ENCODE data around the gene KDM5C.

The KDM5C gene

DNA sequence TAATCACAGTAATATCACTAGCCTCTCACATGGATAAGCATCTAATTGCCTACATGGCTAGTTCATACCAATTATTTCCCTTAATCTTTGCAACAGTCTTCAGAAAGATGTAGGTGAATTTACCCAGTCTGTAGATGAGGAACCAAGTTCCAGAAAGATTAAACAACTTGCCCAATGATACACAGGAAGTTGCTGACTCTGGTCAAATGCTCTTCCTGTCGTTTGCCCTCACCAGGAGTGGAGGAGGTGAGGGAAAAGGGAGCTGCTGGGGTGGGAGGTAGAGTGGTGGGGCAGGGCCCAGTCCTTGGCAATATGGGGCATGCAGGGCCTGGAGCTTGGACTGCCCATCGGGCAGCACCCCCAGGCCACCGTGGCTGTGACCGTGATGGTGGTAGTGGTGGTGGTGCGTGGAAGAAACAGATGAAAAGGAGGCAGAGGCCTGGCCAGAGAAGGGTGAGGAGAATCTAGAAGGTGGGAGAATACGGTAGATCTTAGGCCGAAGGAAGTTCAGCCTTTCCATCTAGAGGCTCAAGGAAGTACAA is 2.3 kb upstream of the KDM5C start:
- no peak overlapping the region for H3K4me3 ChIP-seq (ENCODE audit: low read depth, low read length)
- DNase-seq (ENCODE audit: low read depth): no peak
- TF ChIP-seq, protein P1, sequence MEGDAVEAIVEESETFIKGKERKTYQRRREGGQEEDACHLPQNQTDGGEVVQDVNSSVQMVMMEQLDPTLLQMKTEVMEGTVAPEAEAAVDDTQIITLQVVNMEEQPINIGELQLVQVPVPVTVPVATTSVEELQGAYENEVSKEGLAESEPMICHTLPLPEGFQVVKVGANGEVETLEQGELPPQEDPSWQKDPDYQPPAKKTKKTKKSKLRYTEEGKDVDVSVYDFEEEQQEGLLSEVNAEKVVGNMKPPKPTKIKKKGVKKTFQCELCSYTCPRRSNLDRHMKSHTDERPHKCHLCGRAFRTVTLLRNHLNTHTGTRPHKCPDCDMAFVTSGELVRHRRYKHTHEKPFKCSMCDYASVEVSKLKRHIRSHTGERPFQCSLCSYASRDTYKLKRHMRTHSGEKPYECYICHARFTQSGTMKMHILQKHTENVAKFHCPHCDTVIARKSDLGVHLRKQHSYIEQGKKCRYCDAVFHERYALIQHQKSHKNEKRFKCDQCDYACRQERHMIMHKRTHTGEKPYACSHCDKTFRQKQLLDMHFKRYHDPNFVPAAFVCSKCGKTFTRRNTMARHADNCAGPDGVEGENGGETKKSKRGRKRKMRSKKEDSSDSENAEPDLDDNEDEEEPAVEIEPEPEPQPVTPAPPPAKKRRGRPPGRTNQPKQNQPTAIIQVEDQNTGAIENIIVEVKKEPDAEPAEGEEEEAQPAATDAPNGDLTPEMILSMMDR (IDR thresholded peaks at IDR 0.05; ENCODE audit: low read depth, low read length, missing control alignments): no peak

DNA sequence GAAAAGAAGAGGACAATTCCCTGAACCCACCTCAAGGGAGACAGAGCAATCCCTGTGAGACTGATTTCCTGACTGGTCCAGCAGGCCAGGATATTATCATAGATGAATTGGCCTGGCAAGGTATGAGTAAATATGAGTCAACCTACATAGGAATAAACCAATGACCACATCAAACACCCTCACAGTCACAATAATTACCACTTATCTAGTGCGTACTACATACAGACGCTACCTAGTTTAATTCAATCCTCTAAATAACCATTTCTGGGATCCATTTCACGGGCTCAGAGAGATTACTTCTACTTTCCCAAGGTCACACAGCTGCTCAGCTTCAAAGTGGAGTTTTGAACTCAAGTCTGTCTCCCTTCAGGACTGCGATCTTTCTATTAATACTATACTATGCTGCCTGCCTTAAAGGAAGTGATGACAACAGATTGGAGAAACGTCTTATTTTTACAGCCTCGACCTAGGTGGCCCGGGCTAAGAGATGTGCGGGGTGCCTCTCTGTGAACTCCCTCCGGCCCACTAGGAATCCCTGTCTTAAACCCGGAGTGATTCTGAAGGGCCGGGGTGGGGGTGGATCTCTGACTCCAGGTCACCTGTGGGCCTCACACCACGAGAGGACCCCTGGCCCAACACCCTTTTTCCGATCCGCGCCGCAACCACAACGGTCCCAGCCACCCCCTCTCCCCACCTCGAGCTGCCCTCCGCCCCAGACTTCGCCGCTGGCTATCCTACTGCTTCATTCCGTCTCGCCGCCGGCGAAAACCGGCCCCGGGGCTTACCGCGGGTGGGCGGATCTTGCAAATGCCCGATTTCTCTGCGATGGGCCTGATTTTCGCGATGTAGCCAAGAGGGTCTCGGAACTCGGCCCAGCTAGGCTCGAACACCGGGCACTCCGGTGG is 800 bp downstream of the KDM5C start:
- TF ChIP-seq, protein P1 (IDR thresholded peaks at IDR 0.05; ENCODE audit: low read depth, low read length, missing control alignments): no peak
- H3K4me3 ChIP-seq (ENCODE audit: low read depth, low read length): peak overlapping the region; percentile 77
- no peak for DNase-seq (ENCODE audit: low read depth)

DNA sequence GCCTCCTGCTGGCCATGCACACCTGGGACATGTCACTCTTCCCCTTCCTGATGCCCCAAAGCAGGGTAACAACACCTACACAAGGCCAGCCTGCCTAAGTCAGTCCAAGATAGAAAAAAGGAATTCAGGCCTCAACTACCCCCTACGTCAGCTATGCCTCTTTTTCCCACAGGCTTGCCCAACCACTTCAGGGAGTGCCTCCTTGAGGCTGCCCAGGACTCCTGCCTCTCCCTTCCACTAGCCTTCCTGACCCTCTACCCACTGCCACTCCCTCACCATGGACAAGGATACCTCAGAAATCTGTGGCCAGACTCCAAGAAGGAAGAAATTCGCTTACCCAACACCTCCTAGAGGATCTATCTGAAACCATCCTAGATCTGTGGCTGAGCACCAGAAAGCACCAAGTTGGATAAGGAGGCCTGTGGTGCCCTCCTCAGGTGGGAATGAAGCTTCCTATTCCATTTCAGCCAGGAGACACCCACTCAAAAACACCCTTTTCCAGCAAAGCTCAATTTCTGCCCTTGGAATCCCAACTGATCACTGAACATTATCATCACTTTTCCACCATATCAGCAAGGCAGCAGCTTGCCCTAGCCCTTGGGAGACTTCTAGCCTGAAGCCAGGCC is 1.8 kb downstream of the KDM5C start:
- TF ChIP-seq, protein P1 (IDR thresholded peaks at IDR 0.05; ENCODE audit: low read depth, low read length, missing control alignments): peak; percentile 9
- no peak for DNase-seq (ENCODE audit: low read depth)
- H3K4me3 ChIP-seq (ENCODE audit: low read depth, low read length): peak overlapping the region; percentile 77

DNA sequence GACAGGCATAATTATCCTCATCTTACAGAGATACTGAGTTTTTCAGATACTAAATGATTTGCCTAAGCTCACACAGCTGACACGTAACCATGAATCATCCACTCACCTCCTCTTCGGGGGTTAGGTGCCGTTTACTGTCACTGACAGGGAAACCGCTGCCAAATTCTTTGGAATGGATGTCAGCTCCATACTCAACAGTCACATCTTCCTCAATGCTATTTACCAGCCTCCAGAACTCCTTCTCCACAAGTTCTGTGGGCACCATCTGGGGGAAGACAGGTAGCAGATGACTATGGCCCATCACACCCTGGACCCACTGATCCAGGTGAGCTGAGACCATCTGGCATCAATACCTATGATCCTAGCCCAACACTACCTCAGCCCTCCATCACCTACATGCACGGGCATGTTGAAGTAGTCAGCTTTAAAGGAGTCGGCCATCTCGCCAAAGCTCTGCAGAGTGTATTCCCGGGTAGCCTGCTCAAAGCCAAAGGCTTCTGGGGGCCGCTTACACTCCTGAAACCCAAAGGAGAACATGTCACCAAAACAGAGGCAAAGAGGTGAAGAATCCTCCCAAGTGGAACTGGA is 13.5 kb downstream of the KDM5C start:
- TF ChIP-seq, protein P1 (IDR thresholded peaks at IDR 0.05; ENCODE audit: low read depth, low read length, missing control alignments): no peak
- no peak for DNase-seq (ENCODE audit: low read depth)
- H3K4me3 ChIP-seq (ENCODE audit: low read depth, low read length): no peak overlapping the region

DNA sequence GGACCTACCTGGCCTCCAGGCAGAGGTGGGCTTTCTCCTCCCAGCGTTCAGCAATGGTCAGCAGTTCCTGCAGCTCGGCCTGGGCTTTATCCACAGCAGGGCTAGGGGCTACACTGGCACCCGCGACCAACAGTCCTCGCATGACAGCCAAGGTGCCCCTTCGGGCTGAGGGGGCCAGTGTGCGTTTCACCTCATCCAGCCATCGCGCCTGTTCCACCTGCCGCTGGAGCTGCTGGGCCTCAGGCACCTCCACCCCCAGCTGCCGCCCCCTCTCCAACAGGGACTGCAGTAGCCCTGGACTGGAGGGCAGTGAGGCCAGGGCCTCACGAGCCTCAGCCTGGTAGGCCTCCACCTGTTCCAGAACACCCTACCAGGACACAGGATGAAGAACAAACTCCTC is 28.3 kb downstream of the KDM5C start:
- H3K4me3 ChIP-seq (ENCODE audit: low read depth, low read length): no peak overlapping the region
- TF ChIP-seq, protein P1 (IDR thresholded peaks at IDR 0.05; ENCODE audit: low read depth, low read length, missing control alignments): no peak
- no peak for DNase-seq (ENCODE audit: low read depth)

DNA sequence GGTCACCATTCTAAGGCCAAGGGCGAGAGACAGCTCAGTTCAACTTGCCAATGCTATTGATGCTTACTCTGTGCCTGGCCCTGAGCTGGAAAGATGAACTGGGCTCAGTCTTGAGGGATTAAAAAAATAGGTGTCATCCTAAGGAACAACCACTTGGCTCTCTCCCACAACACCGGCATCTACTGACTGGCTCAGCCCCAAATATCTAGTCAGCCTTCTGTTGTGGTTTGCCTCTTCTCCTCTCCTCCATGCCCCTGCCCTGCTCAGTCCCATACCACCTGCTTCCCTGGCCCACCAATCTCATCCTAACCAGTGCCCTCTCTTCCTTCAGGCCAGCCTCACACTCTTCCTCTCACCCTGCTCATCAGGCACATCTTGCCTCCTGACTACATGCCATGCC is 29.6 kb downstream of the KDM5C start:
- no peak overlapping the region for H3K4me3 ChIP-seq (ENCODE audit: low read depth, low read length)
- DNase-seq (ENCODE audit: low read depth): no peak
- TF ChIP-seq, protein P1 (IDR thresholded peaks at IDR 0.05; ENCODE audit: low read depth, low read length, missing control alignments): no peak
